ENCODE measurements around the gene ACOT8.

GRCh38 chr20:45813489-45813888, 43.7 kb downstream of the ACOT8 start:
- TF ChIP-seq CTCF (IDR thresholded peaks at IDR 0.05; ENCODE audit: low read depth, low read length, poor library complexity, severe bottlenecking) (no peak), EZH2phosphoT487 (IDR thresholded peaks at IDR 0.05; ENCODE audit: borderline replicate concordance, low read length) (no peak)

Data from DOHH2 (cell line).